ENCODE results near the gene TIMM22. TPM values are rescaled to one million over a fixed set of nuclear protein-coding genes. Genes with fewer than 3 reads are reported as not detected.

Gene TIMM22
- total RNA-seq, 2 donors from 2014 or later, result 10.3 to 12.0 TPM

GRCh38 chr17:1009229-1010085 is 12.5 kb downstream of the TIMM22 start:
- Mint-ChIP-seq H3K4me3 (no peak overlapping the region), H3K9me3 (no peaks in the 10 kb centered on the region), H3K27me3 (ENCODE audit: low read depth) (no peaks in the 10 kb centered on the region), H3K36me3 (ENCODE audit: insufficient read depth in 2 of 2) (peaks cover 0 to 3% of the 10 kb centered on the region in 2 donors), H3K4me1 (ENCODE audit: low read depth) (peaks cover 11% of the 10 kb centered on the region), H3K27ac (no peak overlapping the region)
- no peak for ATAC-seq (replicated peaks in 1 of 2)
- no peak for DNase-seq

GRCh38 chr17:1010086-1010450 is 13.1 kb downstream of the TIMM22 start:
- H3K4me3 Mint-ChIP-seq, result no peak overlapping the region
- DNase-seq (no peak), ATAC-seq (replicated peaks in 1 of 2) (no peak)
- H3K27me3 Mint-ChIP-seq (ENCODE audit: low read depth), result no peaks in the 10 kb centered on the region
- no peak overlapping the region for H3K27ac Mint-ChIP-seq
- H3K4me1 Mint-ChIP-seq (ENCODE audit: low read depth), result peaks cover 8% of the 10 kb centered on the region
- H3K36me3 Mint-ChIP-seq (ENCODE audit: insufficient read depth in 2 of 2), result peaks cover 0 to 1% of the 10 kb centered on the region in 2 donors
- no peaks in the 10 kb centered on the region for H3K9me3 Mint-ChIP-seq

GRCh38 chr17:1010586-1010985 is 13.7 kb downstream of the TIMM22 start:
- no peak for ATAC-seq (replicated peaks in 1 of 2)

GRCh38 chr17:1011138-1011537 is 14.2 kb downstream of the TIMM22 start:
- no peaks in the 10 kb centered on the region for H3K36me3 Mint-ChIP-seq (ENCODE audit: insufficient read depth in 2 of 2)
- H3K4me3 Mint-ChIP-seq, result no peak overlapping the region
- no peaks in the 10 kb centered on the region for H3K9me3 Mint-ChIP-seq
- ATAC-seq (replicated peaks in 1 of 2) (no peak), DNase-seq (no peak)
- no peak overlapping the region for H3K27ac Mint-ChIP-seq
- no peaks in the 10 kb centered on the region for H3K27me3 Mint-ChIP-seq (ENCODE audit: low read depth)
- no peaks in the 10 kb centered on the region for H3K4me1 Mint-ChIP-seq (ENCODE audit: low read depth)

More at GRCh38 chr17:1010586-1010985, 13.7 kb downstream of the TIMM22 start:
- Mint-ChIP-seq H3K4me1 (ENCODE audit: low read depth) (peaks cover 3% of the 10 kb centered on the region), H3K27me3 (ENCODE audit: low read depth) (no peaks in the 10 kb centered on the region), H3K27ac (no peak overlapping the region), H3K36me3 (ENCODE audit: insufficient read depth in 2 of 2) (no peaks in the 10 kb centered on the region), H3K9me3 (no peaks in the 10 kb centered on the region), H3K4me3 (no peak overlapping the region)
- DNase-seq, result no peak

- H3K4me3 Mint-ChIP-seq, result no peak overlapping the region
- H3K36me3 Mint-ChIP-seq (ENCODE audit: insufficient read depth in 2 of 2), result no peaks in the 10 kb centered on the region
- DNase-seq (no peak), ATAC-seq (replicated peaks in 1 of 2) (no peak)
- H3K9me3 Mint-ChIP-seq, result no peaks in the 10 kb centered on the region
- H3K27me3 Mint-ChIP-seq (ENCODE audit: low read depth), result no peaks in the 10 kb centered on the region
- H3K27ac Mint-ChIP-seq, result no peak overlapping the region
- H3K4me1 Mint-ChIP-seq (ENCODE audit: low read depth), result no peaks in the 10 kb centered on the region
Measured at GRCh38 chr17:1011760-1012735, 15.1 kb downstream of the TIMM22 start.

GRCh38 chr17:1012823-1013728 is 16.1 kb downstream of the TIMM22 start:
- no peak for DNase-seq
- Mint-ChIP-seq H3K4me3 (no peak overlapping the region), H3K27ac (no peak overlapping the region), H3K27me3 (ENCODE audit: low read depth) (no peaks in the 10 kb centered on the region), H3K9me3 (no peaks in the 10 kb centered on the region), H3K36me3 (ENCODE audit: insufficient read depth in 2 of 2) (no peaks in the 10 kb centered on the region), H3K4me1 (ENCODE audit: low read depth) (no peaks in the 10 kb centered on the region)
- ATAC-seq (replicated peaks in 1 of 2), result no peak

GRCh38 chr17:1013729-1014090 is 16.8 kb downstream of the TIMM22 start:
- no peak overlapping the region for H3K4me3 Mint-ChIP-seq
- H3K9me3 Mint-ChIP-seq, result no peaks in the 10 kb centered on the region
- ATAC-seq (replicated peaks in 1 of 2), result no peak
- H3K36me3 Mint-ChIP-seq (ENCODE audit: insufficient read depth in 2 of 2), result no peaks in the 10 kb centered on the region
- DNase-seq, result no peak
- no peaks in the 10 kb centered on the region for H3K4me1 Mint-ChIP-seq (ENCODE audit: low read depth)
- H3K27me3 Mint-ChIP-seq (ENCODE audit: low read depth), result no peaks in the 10 kb centered on the region
- H3K27ac Mint-ChIP-seq, result no peak overlapping the region

- H3K27me3 Mint-ChIP-seq (ENCODE audit: low read depth), result no peaks in the 10 kb centered on the region
- DNase-seq (no peak), ATAC-seq (replicated peaks in 1 of 2) (no peak)
- H3K27ac Mint-ChIP-seq, result no peak overlapping the region
- no peaks in the 10 kb centered on the region for H3K36me3 Mint-ChIP-seq (ENCODE audit: insufficient read depth in 2 of 2)
- H3K9me3 Mint-ChIP-seq, result no peaks in the 10 kb centered on the region
- H3K4me1 Mint-ChIP-seq (ENCODE audit: low read depth), result no peaks in the 10 kb centered on the region
- H3K4me3 Mint-ChIP-seq, result no peak overlapping the region
Measured at GRCh38 chr17:1018547-1018946, 21.6 kb downstream of the TIMM22 start.

- no peaks in the 10 kb centered on the region for H3K27me3 Mint-ChIP-seq (ENCODE audit: low read depth)
- ATAC-seq (replicated peaks in 1 of 2), result no peak
- H3K9me3 Mint-ChIP-seq, result no peaks in the 10 kb centered on the region
- no peak overlapping the region for H3K27ac Mint-ChIP-seq
- H3K4me1 Mint-ChIP-seq (ENCODE audit: low read depth), result no peaks in the 10 kb centered on the region
- H3K36me3 Mint-ChIP-seq (ENCODE audit: insufficient read depth in 2 of 2), result no peaks in the 10 kb centered on the region
- no peak overlapping the region for H3K4me3 Mint-ChIP-seq
- no peak for DNase-seq
Measured at GRCh38 chr17:1019451-1019850, 22.5 kb downstream of the TIMM22 start.

- Mint-ChIP-seq H3K27me3 (ENCODE audit: low read depth) (no peaks in the 10 kb centered on the region), H3K36me3 (ENCODE audit: insufficient read depth in 2 of 2) (no peaks in the 10 kb centered on the region), H3K4me1 (ENCODE audit: low read depth) (no peaks in the 10 kb centered on the region), H3K4me3 (no peak overlapping the region), H3K9me3 (no peaks in the 10 kb centered on the region), H3K27ac (no peak overlapping the region)
- no peak for DNase-seq
- ATAC-seq (replicated peaks in 1 of 2), result no peak
Measured at GRCh38 chr17:1021147-1021546, 24.2 kb downstream of the TIMM22 start.

- DNase-seq (no peak), ATAC-seq (replicated peaks in 1 of 2) (no peak)
- no peaks in the 10 kb centered on the region for H3K9me3 Mint-ChIP-seq
- no peak overlapping the region for H3K27ac Mint-ChIP-seq
- no peaks in the 10 kb centered on the region for H3K36me3 Mint-ChIP-seq (ENCODE audit: insufficient read depth in 2 of 2)
- no peak overlapping the region for H3K4me3 Mint-ChIP-seq
- H3K27me3 Mint-ChIP-seq (ENCODE audit: low read depth), result no peaks in the 10 kb centered on the region
- H3K4me1 Mint-ChIP-seq (ENCODE audit: low read depth), result no peaks in the 10 kb centered on the region
Measured at GRCh38 chr17:1022278-1023024, 25.5 kb downstream of the TIMM22 start.

- no peak for ATAC-seq (replicated peaks in 1 of 2)
- Mint-ChIP-seq H3K27ac (no peak overlapping the region), H3K9me3 (no peaks in the 10 kb centered on the region)
Measured at GRCh38 chr17:1024076-1024475, 27.1 kb downstream of the TIMM22 start.

More at GRCh38 chr17:1024076-1024475, 27.1 kb downstream of the TIMM22 start:
- no peak for DNase-seq
- no peak overlapping the region for H3K4me3 Mint-ChIP-seq
- no peaks in the 10 kb centered on the region for H3K27me3 Mint-ChIP-seq (ENCODE audit: low read depth)
- H3K36me3 Mint-ChIP-seq (ENCODE audit: insufficient read depth in 2 of 2), result no peaks in the 10 kb centered on the region
- H3K4me1 Mint-ChIP-seq (ENCODE audit: low read depth), result no peaks in the 10 kb centered on the region

Data from activated T-cell treated with anti-CD3 and anti-CD28 coated beads, Interleukin-2, amount 50 U/mL, for 72 hours (primary cell).